Suprapubic skin (tissue), 4 donors: ENCODE measurements around the gene TMEM203. TPM values are rescaled to one million over a fixed set of nuclear protein-coding genes. Genes with fewer than 3 reads are reported as not detected.

Source experiments
- DNase-seq, 2 donors: peaks; one replicate each; pipeline ENCODE4 v3.0.0-alpha.2; 2019; ENCODE audit warnings: low spot score in 2 of 2
- H3K27ac ChIP-seq: fragments of 200-600 bp; sonication (generic); one replicate; pipeline ENCODE4 v1.5.1; 2019
- H3K27me3 ChIP-seq: fragments of 200-600 bp; sonication (generic); one replicate; pipeline ENCODE4 v1.5.1; 2019
- H3K36me3 ChIP-seq: fragments of 200-600 bp; sonication (generic); one replicate; pipeline ENCODE4 v1.5.1; 2019
- H3K4me1 ChIP-seq: fragments of 200-600 bp; sonication (generic); one replicate; pipeline ENCODE4 v1.5.1; 2019
- H3K4me3 ChIP-seq: fragments of 200-600 bp; sonication (generic); one replicate; pipeline ENCODE4 v1.5.1; 2019; ENCODE audit warnings: mild to moderate bottlenecking
- H3K9me3 ChIP-seq: fragments of 200-600 bp; sonication (generic); one replicate; pipeline ENCODE4 v1.5.1; 2019
- CTCF ChIP-seq, 2 donors: fragments of 200-600 bp in 1 of 2; fragments of 450-650 bp in 1 of 2; sonication (generic) in 1 of 2; IDR thresholded peaks; one replicate each; pipeline ENCODE4 v1.5.1; 2016 to 2019; ENCODE audit warnings: antibody characterized with exemption in 2 of 2, mild to moderate bottlenecking in 1 of 2, moderate library complexity in 1 of 2
- EP300 ChIP-seq: sonication (generic); formaldehyde crosslinking; IDR thresholded peaks from one replicate; pipeline ENCODE4 v1.6.1; 2017; ENCODE audit warnings: antibody characterized with exemption
- POLR2A ChIP-seq, 2 donors: fragments of 450-650 bp; IDR thresholded peaks; one replicate each; pipeline ENCODE4 v1.6.1; 2017; ENCODE audit warnings: antibody characterized with exemption in 2 of 2, mild to moderate bottlenecking in 2 of 2, moderate library complexity in 2 of 2
- POLR2AphosphoS5 ChIP-seq, 3 donors: sonication (generic); formaldehyde crosslinking; IDR thresholded peaks; one replicate each; pipeline ENCODE4 v1.6.1; 2017; ENCODE audit warnings: antibody characterized with exemption in 3 of 3
- WGBS: methylation state at CpG from one replicate; pipeline ENCODE4 v1.1.5; 2018; 5-methylcytosine and 5-hydroxymethylcytosine counted together
- total RNA-seq, 4 donors: library from RNA; depleted of rRNA; stranded (reverse); fragments of >200 nt; gene quantifications; one replicate each; pipeline ENCODE4 v1.1.0, GENCODE V29; 2016

The TMEM203 gene
- total RNA-seq, 4 donors from 2014 or later = 25.0 to 52.4 (median 40.8) TPM

- WGBS = 66% methylated on average over 17 of the region's 18 CpGs
- H3K4me1 ChIP-seq = peaks cover 41% of the 10 kb centered on the region
- TF ChIP-seq POLR2A (IDR thresholded peaks at IDR 0.05) (no peak), POLR2AphosphoS5 (IDR thresholded peaks at IDR 0.05) (no peak), EP300 (no peak), CTCF (IDR thresholded peaks at IDR 0.05) (no peak)
- H3K27ac ChIP-seq = no peak overlapping the region
- no peaks in the 10 kb centered on the region for H3K9me3 ChIP-seq
- no peaks in the 10 kb centered on the region for H3K36me3 ChIP-seq
- no peak for DNase-seq
- H3K27me3 ChIP-seq = peaks cover 62% of the 10 kb centered on the region
- no peak overlapping the region for H3K4me3 ChIP-seq
These were observed 29.4 kb upstream of the TMEM203 start for GRCh38 chr9:137234758-137235423.

- WGBS = no CpG with 5 or more reads among the region's 40 CpGs
- Histone ChIP-seq H3K27me3 (peaks cover 69% of the 10 kb centered on the region), H3K4me3 (no peak overlapping the region), H3K4me1 (peaks cover 34% of the 10 kb centered on the region), H3K9me3 (no peaks in the 10 kb centered on the region), H3K27ac (no peak overlapping the region), H3K36me3 (no peaks in the 10 kb centered on the region)
- DNase-seq = no peak
- TF ChIP-seq POLR2AphosphoS5 (IDR thresholded peaks at IDR 0.05) = no peak
- TF ChIP-seq EP300 = no peak
- TF ChIP-seq CTCF (IDR thresholded peaks at IDR 0.05) = no peak
- no peak for TF ChIP-seq POLR2A (IDR thresholded peaks at IDR 0.05)
These were observed 28.7 kb upstream of the TMEM203 start for GRCh38 chr9:137234055-137234697.

DNA sequence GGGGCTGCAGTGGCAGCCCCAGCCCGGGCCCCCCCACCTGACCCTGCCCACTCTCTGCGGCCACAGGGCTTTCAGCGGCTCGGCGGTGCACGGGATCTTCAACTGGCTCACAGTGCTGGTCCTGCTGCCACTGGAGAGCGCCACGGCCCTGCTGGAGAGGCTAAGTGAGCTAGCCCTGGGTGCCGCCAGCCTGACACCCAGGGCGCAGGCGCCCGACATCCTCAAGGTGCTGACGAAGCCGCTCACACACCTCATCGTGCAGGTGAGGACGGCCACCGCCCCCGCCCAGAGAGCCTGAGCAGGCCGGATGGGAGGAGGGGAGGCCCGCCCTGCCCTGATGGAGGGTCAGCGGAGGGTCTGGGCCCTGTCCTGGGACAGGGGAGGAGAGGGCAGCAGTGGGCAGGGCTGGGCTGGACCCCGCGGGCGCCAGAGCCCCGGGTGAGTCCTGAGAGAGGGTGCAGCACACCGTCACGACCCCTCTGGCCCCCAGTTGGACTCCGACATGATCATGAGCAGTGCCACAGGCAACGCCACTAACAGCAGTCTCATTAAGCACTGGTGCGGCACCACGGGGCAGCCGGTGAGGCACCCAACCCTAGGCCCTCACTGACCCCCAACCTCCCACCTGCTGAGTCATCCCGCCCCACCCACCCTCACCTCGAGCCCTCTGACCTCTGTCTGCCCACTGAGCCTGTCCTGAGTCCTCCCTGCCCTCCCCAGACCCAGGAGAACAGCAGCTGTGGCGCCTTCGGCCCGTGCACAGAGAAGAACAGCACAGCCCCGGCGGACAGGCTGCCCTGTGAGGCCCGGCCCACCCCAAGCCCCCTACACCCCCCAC lies 27.9 kb upstream of the TMEM203 start:
- no peak for DNase-seq
- H3K27me3 ChIP-seq = peaks cover 76% of the 10 kb centered on the region
- TF ChIP-seq POLR2AphosphoS5 (IDR thresholded peaks at IDR 0.05) = no peak
- TF ChIP-seq POLR2A (IDR thresholded peaks at IDR 0.05) = no peak
- TF ChIP-seq EP300 = no peak
- no peak for TF ChIP-seq CTCF (IDR thresholded peaks at IDR 0.05)
- H3K9me3 ChIP-seq = no peaks in the 10 kb centered on the region
- no peak overlapping the region for H3K4me3 ChIP-seq
- H3K36me3 ChIP-seq = no peaks in the 10 kb centered on the region
- no CpG with 5 or more reads among the region's 40 CpGs for WGBS
- peaks cover 26% of the 10 kb centered on the region for H3K4me1 ChIP-seq
- H3K27ac ChIP-seq = no peak overlapping the region

DNA sequence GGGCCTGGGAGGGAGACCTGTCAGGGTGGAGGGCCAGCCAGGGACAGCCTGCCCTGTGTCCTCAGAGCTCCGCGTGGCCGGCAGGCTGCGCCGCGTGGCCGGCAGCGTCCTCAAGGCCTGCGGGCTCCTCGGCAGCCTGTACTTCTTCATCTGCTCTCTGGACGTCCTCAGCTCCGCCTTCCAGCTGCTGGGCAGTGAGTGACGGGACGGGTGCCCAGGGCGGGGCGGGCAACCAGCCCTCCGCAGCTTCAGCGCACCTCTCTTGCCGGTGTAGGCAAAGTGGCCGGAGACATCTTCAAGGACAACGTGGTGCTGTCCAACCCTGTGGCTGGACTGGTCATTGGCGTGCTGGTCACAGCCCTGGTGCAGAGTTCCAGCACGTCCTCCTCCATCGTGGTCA lies 27.1 kb upstream of the TMEM203 start:
- Histone ChIP-seq H3K27me3 (peaks cover 80% of the 10 kb centered on the region), H3K27ac (no peak overlapping the region), H3K4me3 (no peak overlapping the region), H3K36me3 (no peaks in the 10 kb centered on the region), H3K9me3 (no peaks in the 10 kb centered on the region), H3K4me1 (peaks cover 22% of the 10 kb centered on the region)
- WGBS = 64% methylated on average over 16 of the region's 24 CpGs
- TF ChIP-seq CTCF (IDR thresholded peaks at IDR 0.05) (no peak), POLR2AphosphoS5 (IDR thresholded peaks at IDR 0.05) (no peak), EP300 (no peak), POLR2A (IDR thresholded peaks at IDR 0.05) (no peak)
- DNase-seq = no peak

- Histone ChIP-seq H3K27ac (no peak overlapping the region), H3K27me3 (peaks cover 80% of the 10 kb centered on the region), H3K4me3 (no peak overlapping the region), H3K4me1 (peaks cover 22% of the 10 kb centered on the region), H3K36me3 (no peaks in the 10 kb centered on the region), H3K9me3 (no peaks in the 10 kb centered on the region)
- 57% methylated on average over 10 of the region's 10 CpGs for WGBS
- DNase-seq = no peak
- TF ChIP-seq POLR2AphosphoS5 (IDR thresholded peaks at IDR 0.05) (no peak), EP300 (no peak), POLR2A (IDR thresholded peaks at IDR 0.05) (no peak), CTCF (IDR thresholded peaks at IDR 0.05) (no peak)
These were observed 26.7 kb upstream of the TMEM203 start for GRCh38 chr9:137232101-137232500.
